Gastrocnemius medialis (tissue), 4 donors: ENCODE measurements around the gene DISC1. TPM values are rescaled to one million over a fixed set of nuclear protein-coding genes. Genes with fewer than 3 reads are reported as not detected.
"Not testable (repeated sequence)": the region's sequence is repeated elsewhere in the genome, so short reads cannot be mapped to it uniquely, and the experiment has no call there.

ENCODE experiments used
- ATAC-seq, 2 donors: fragments of 150-250 bp; one replicate each; pipeline ENCODE4 v1.9.1; 2016
- DNase-seq, 2 donors: peaks; one replicate each; pipeline ENCODE4 v3.0.0-alpha.2; 2019
- H3K27ac ChIP-seq, 4 donors: fragments of 200-600 bp; sonication (generic); 1 replicate in 1 of 4; 2 replicates in 3 of 4; pipeline ENCODE4 v1.5.1; 2016 to 2018; ENCODE audit warnings: mild to moderate bottlenecking in 2 of 4, moderate library complexity in 1 of 4
- H3K27me3 ChIP-seq, 3 donors: fragments of 200-600 bp; sonication (generic) in 2 of 3; 1 replicate in 1 of 3; 2 replicates in 2 of 3; pipeline versions ENCODE4 v1.5.1 to v1.6.0; 2016 to 2019; ENCODE audit warnings: mild to moderate bottlenecking in 1 of 3, moderate library complexity in 1 of 3
- H3K36me3 ChIP-seq, 2 donors: fragments of 200-600 bp; sonication (generic) in 1 of 2; one replicate each; pipeline ENCODE4 v1.5.1; 2017 to 2018
- H3K4me1 ChIP-seq, 2 donors: fragments of 200-600 bp; sonication (generic) in 1 of 2; one replicate each; pipeline ENCODE4 v1.5.1; 2016 to 2017; ENCODE audit warnings: mild to moderate bottlenecking in 2 of 2
- H3K4me3 ChIP-seq, 4 donors: fragments of 200-600 bp; sonication (generic) in 3 of 4; 1 replicate in 1 of 4; 2 replicates in 3 of 4; pipeline ENCODE4 v1.5.1; 2016 to 2019; ENCODE audit warnings: mild to moderate bottlenecking in 2 of 4
- H3K9me3 ChIP-seq, 3 donors: fragments of 200-600 bp; sonication (generic) in 2 of 3; 1 replicate in 1 of 3; 2 replicates in 2 of 3; pipeline ENCODE4 v1.5.1; 2016 to 2019
- CTCF ChIP-seq, 5 experiments: fragments of 450-650 bp in 3 of 5; fragments of 200-600 bp in 2 of 5; sonication (generic) in 2 of 5; IDR thresholded peaks in 4 of 5; conservative IDR thresholded peaks in 1 of 5; 1 replicate in 4 of 5; 2 replicates in 1 of 5; pipeline ENCODE4 v1.5.1; 2016 to 2019; ENCODE audit warnings: antibody characterized with exemption in 5 of 5, mild to moderate bottlenecking in 3 of 5, moderate library complexity in 3 of 5
- POLR2A ChIP-seq, 2 donors: fragments of 450-650 bp; IDR thresholded peaks; one replicate each; pipeline ENCODE4 v1.6.1; 2017; ENCODE audit warnings: antibody characterized with exemption in 2 of 2, mild to moderate bottlenecking in 2 of 2, moderate library complexity in 2 of 2
- in situ Hi-C, 4 donors: fragments of 200-750 bp; cut with MboI; loops; one replicate each; pipeline versions ENCODE4 v1.15.0 to v1.8.0; 2017; ENCODE audit warnings: low sequenced_read_pairs in 4 of 4
- intact Hi-C: fragments of 100-400 bp; cut with DNase I; formaldehyde crosslinking; loops from one replicate; pipeline ENCODE4 v1.15.1; 2023; ENCODE audit warnings: low total_unique reads
- total RNA-seq, 4 donors: library from RNA; depleted of rRNA; stranded (reverse); fragments of >200 nt; gene quantifications; one replicate each; pipeline versions ENCODE4 v1.1.0 to v1.2.3, GENCODE V29; 2016

Gene DISC1
- total RNA-seq, 4 donors from 2014 or later, result 2.3 to 5.8 (median 2.6) TPM

- DNase-seq, result no peak
- H3K4me3 ChIP-seq, result no peak overlapping the region
- ATAC-seq, result no peak
- no peaks in the 10 kb centered on the region for H3K4me1 ChIP-seq
- TF ChIP-seq POLR2A (IDR thresholded peaks at IDR 0.05) (no peak), CTCF (IDR thresholded peaks at IDR 0.05 in 4 of 5, conservative IDR thresholded peaks at IDR 0.05 in 1 of 5) (no peak)
- intact Hi-C loops (no loop called here), in situ Hi-C loops (no loop called here)
- no peaks in the 10 kb centered on the region for H3K27me3 ChIP-seq
- H3K9me3 ChIP-seq, result peaks cover 0 to 6% (median 0%) of the 10 kb centered on the region in 3 donors
- no peaks in the 10 kb centered on the region for H3K36me3 ChIP-seq
- no peak overlapping the region for H3K27ac ChIP-seq
These were observed 42.2 kb downstream of the DISC1 start for GRCh38 chr1:231668826-231669225.

GRCh38 chr1:231669864-231670621 is 43.5 kb downstream of the DISC1 start:
- intact Hi-C loops, H3K27me3 ChIP-seq, DNase-seq, H3K9me3 ChIP-seq, H3K4me1 ChIP-seq, H3K36me3 ChIP-seq, ATAC-seq, H3K27ac ChIP-seq, H3K4me3 ChIP-seq, in situ Hi-C loops: not testable (repeated sequence)

- H3K9me3 ChIP-seq, result peaks cover 0 to 6% (median 0%) of the 10 kb centered on the region in 3 donors
- no peaks in the 10 kb centered on the region for H3K4me1 ChIP-seq
- in situ Hi-C loops (no loop called here), intact Hi-C loops (no loop called here)
- H3K27me3 ChIP-seq, result no peaks in the 10 kb centered on the region
- DNase-seq, result no peak
- no peaks in the 10 kb centered on the region for H3K36me3 ChIP-seq
- TF ChIP-seq CTCF (IDR thresholded peaks at IDR 0.05 in 4 of 5, conservative IDR thresholded peaks at IDR 0.05 in 1 of 5) (no peak), POLR2A (IDR thresholded peaks at IDR 0.05) (no peak)
- no peak for ATAC-seq
- no peak overlapping the region for H3K27ac ChIP-seq
- H3K4me3 ChIP-seq, result no peak overlapping the region
These were observed 44.2 kb downstream of the DISC1 start for GRCh38 chr1:231670755-231671154.

- intact Hi-C loops (no loop called here), in situ Hi-C loops (no loop called here)
- ATAC-seq (no peak), DNase-seq (no peak)
- peaks cover 0 to 6% (median 0%) of the 10 kb centered on the region in 3 donors for H3K9me3 ChIP-seq
- no peak overlapping the region for H3K27ac ChIP-seq
- no peaks in the 10 kb centered on the region for H3K36me3 ChIP-seq
- no peaks in the 10 kb centered on the region for H3K4me1 ChIP-seq
- H3K4me3 ChIP-seq, result no peak overlapping the region
- H3K27me3 ChIP-seq, result no peaks in the 10 kb centered on the region
- TF ChIP-seq POLR2A (IDR thresholded peaks at IDR 0.05), result no peak
These were observed 48.0 kb downstream of the DISC1 start for GRCh38 chr1:231674575-231674974.

GRCh38 chr1:231676487-231676886 is 49.9 kb downstream of the DISC1 start:
- intact Hi-C loops (no loop called here), in situ Hi-C loops (no loop called here)
- ATAC-seq, result peak in 1 of 2 donors; percentile 26
- Histone ChIP-seq H3K27ac (no peak overlapping the region), H3K4me3 (no peak overlapping the region), H3K27me3 (no peaks in the 10 kb centered on the region), H3K36me3 (no peaks in the 10 kb centered on the region), H3K9me3 (no peaks in the 10 kb centered on the region), H3K4me1 (no peaks in the 10 kb centered on the region)
- no peak for DNase-seq
- no peak for TF ChIP-seq CTCF (IDR thresholded peaks at IDR 0.05 in 4 of 5, conservative IDR thresholded peaks at IDR 0.05 in 1 of 5)
- TF ChIP-seq POLR2A (IDR thresholded peaks at IDR 0.05), result no peak
